Adipocyte (in vitro differentiated cells): Measurements from ENCODE around the gene MED23.

Experiments
- DNase-seq: peaks from one replicate; pipeline ENCODE4 v3.0.0-alpha.2; 2015; ENCODE audit warnings: low read depth
- H3K27me3 ChIP-seq: replicated peaks from 2 replicates; pipeline ENCODE4 v1.7.0; 2013; ENCODE audit warnings: mild to moderate bottlenecking, low read length, moderate library complexity; ENCODE audit not compliant: control insufficient read depth, insufficient read depth
- H3K36me3 ChIP-seq: 2 replicates; pipeline ENCODE4 v1.7.0; 2013; ENCODE audit warnings: low read length, mild to moderate bottlenecking, moderate library complexity; ENCODE audit not compliant: control insufficient read depth, insufficient read depth, severe bottlenecking
- H3K4me1 ChIP-seq: 2 replicates; pipeline ENCODE4 v1.7.0; 2013; ENCODE audit warnings: mild to moderate bottlenecking, low read length, moderate library complexity; ENCODE audit not compliant: control insufficient read depth, insufficient read depth
- H3K4me3 ChIP-seq: 2 replicates; pipeline ENCODE4 v1.7.0; 2013; ENCODE audit warnings: mild to moderate bottlenecking, low read length, moderate library complexity
- H3K9ac ChIP-seq: 2 replicates; pipeline ENCODE4 v1.7.0; 2013; ENCODE audit warnings: mild to moderate bottlenecking, low read length, moderate library complexity
- H3K9me3 ChIP-seq: 2 replicates; pipeline ENCODE4 v1.7.0; 2013; ENCODE audit warnings: mild to moderate bottlenecking, low read length, moderate library complexity; ENCODE audit not compliant: control insufficient read depth

MED23 gene

GRCh38 chr6:131655387-131655786 is 27.3 kb upstream of the MED23 start:
- Histone ChIP-seq H3K9ac (no peak overlapping the region), H3K4me3 (no peak overlapping the region), H3K9me3 (no peaks in the 10 kb centered on the region), H3K36me3 (no peaks in the 10 kb centered on the region), H3K27me3 (peaks cover 5% of the 10 kb centered on the region), H3K4me1 (no peaks in the 10 kb centered on the region)
- no peak for DNase-seq

GRCh38 chr6:131654326-131654725 is 26.3 kb upstream of the MED23 start:
- Histone ChIP-seq H3K9ac (no peak overlapping the region), H3K9me3 (no peaks in the 10 kb centered on the region), H3K27me3 (peaks cover 5% of the 10 kb centered on the region), H3K4me3 (no peak overlapping the region), H3K36me3 (no peaks in the 10 kb centered on the region), H3K4me1 (no peaks in the 10 kb centered on the region)
- no peak for DNase-seq

- Histone ChIP-seq H3K27me3 (peaks cover 5% of the 10 kb centered on the region), H3K36me3 (no peaks in the 10 kb centered on the region)
Measured at GRCh38 chr6:131652472-131652871, 24.4 kb upstream of the MED23 start.

GRCh38 chr6:131651782-131652181 is 23.7 kb upstream of the MED23 start:
- Histone ChIP-seq H3K27me3 (peaks cover 5% of the 10 kb centered on the region), H3K4me3 (no peak overlapping the region), H3K36me3 (no peaks in the 10 kb centered on the region), H3K9ac (no peak overlapping the region), H3K4me1 (no peaks in the 10 kb centered on the region), H3K9me3 (no peaks in the 10 kb centered on the region)
- DNase-seq: no peak

More at GRCh38 chr6:131652472-131652871, 24.4 kb upstream of the MED23 start:
- Histone ChIP-seq H3K4me3 (no peak overlapping the region), H3K9me3 (no peaks in the 10 kb centered on the region), H3K4me1 (no peaks in the 10 kb centered on the region), H3K9ac (no peak overlapping the region)
- DNase-seq: no peak

GRCh38 chr6:131646249-131646670 is 18.2 kb upstream of the MED23 start:
- no peak for DNase-seq

GRCh38 chr6:131645846-131646245 is 17.8 kb upstream of the MED23 start:
- Histone ChIP-seq H3K9me3 (no peaks in the 10 kb centered on the region), H3K36me3 (no peaks in the 10 kb centered on the region), H3K4me1 (peaks cover 5% of the 10 kb centered on the region), H3K27me3 (no peaks in the 10 kb centered on the region), H3K4me3 (no peak overlapping the region), H3K9ac (no peak overlapping the region)
- DNase-seq: no peak

More at GRCh38 chr6:131646249-131646670, 18.2 kb upstream of the MED23 start:
- no peaks in the 10 kb centered on the region for H3K9me3 ChIP-seq
- peaks cover 5% of the 10 kb centered on the region for H3K4me1 ChIP-seq
- no peak overlapping the region for H3K4me3 ChIP-seq
- H3K9ac ChIP-seq: no peak overlapping the region
- H3K27me3 ChIP-seq: no peaks in the 10 kb centered on the region
- H3K36me3 ChIP-seq: no peaks in the 10 kb centered on the region

- Histone ChIP-seq H3K27me3 (no peaks in the 10 kb centered on the region), H3K9ac (no peak overlapping the region), H3K9me3 (no peaks in the 10 kb centered on the region), H3K4me1 (peaks cover 5% of the 10 kb centered on the region), H3K36me3 (no peaks in the 10 kb centered on the region), H3K4me3 (no peak overlapping the region)
- no peak for DNase-seq
Measured at GRCh38 chr6:131644921-131645320, 16.9 kb upstream of the MED23 start.

- Histone ChIP-seq H3K4me3 (no peak overlapping the region), H3K36me3 (no peaks in the 10 kb centered on the region), H3K4me1 (peaks cover 5% of the 10 kb centered on the region), H3K27me3 (no peaks in the 10 kb centered on the region), H3K9me3 (no peaks in the 10 kb centered on the region), H3K9ac (no peak overlapping the region)
- DNase-seq: no peak
Measured at GRCh38 chr6:131643855-131644460, 15.9 kb upstream of the MED23 start.

- Histone ChIP-seq H3K36me3 (no peaks in the 10 kb centered on the region), H3K27me3 (no peaks in the 10 kb centered on the region), H3K4me3 (no peak overlapping the region), H3K4me1 (peaks cover 5% of the 10 kb centered on the region), H3K9ac (no peak overlapping the region), H3K9me3 (no peaks in the 10 kb centered on the region)
- DNase-seq: no peak
Measured at GRCh38 chr6:131642987-131643611, 15.1 kb upstream of the MED23 start.

GRCh38 chr6:131642565-131642964 is 14.5 kb upstream of the MED23 start:
- Histone ChIP-seq H3K27me3 (no peaks in the 10 kb centered on the region), H3K36me3 (no peaks in the 10 kb centered on the region), H3K9me3 (no peaks in the 10 kb centered on the region), H3K9ac (no peak overlapping the region), H3K4me3 (no peak overlapping the region), H3K4me1 (peaks cover 5% of the 10 kb centered on the region)
- DNase-seq: no peak

GRCh38 chr6:131641554-131641953 is 13.5 kb upstream of the MED23 start:
- H3K9ac ChIP-seq: no peak overlapping the region
- no peaks in the 10 kb centered on the region for H3K27me3 ChIP-seq
- DNase-seq: no peak
- no peaks in the 10 kb centered on the region for H3K36me3 ChIP-seq
- H3K9me3 ChIP-seq: no peaks in the 10 kb centered on the region
- no peak overlapping the region for H3K4me3 ChIP-seq
- H3K4me1 ChIP-seq: peaks cover 12% of the 10 kb centered on the region

GRCh38 chr6:131640576-131640975 is 12.5 kb upstream of the MED23 start:
- H3K4me1 ChIP-seq: peaks cover 16% of the 10 kb centered on the region
- H3K36me3 ChIP-seq: no peaks in the 10 kb centered on the region
- no peak for DNase-seq
- H3K9me3 ChIP-seq: no peaks in the 10 kb centered on the region
- H3K9ac ChIP-seq: no peak overlapping the region
- no peak overlapping the region for H3K4me3 ChIP-seq
- no peaks in the 10 kb centered on the region for H3K27me3 ChIP-seq
